ENCODE results near the gene BMF. TPM values are rescaled to one million over a fixed set of nuclear protein-coding genes. Genes with fewer than 3 reads are reported as not detected.

The BMF gene
- total RNA-seq, 3 donors from 2014 or later: 12.6 to 32.1 (median 28.7) TPM

- peak; percentile 69 to 78 (median 73) for DNase-seq
- no peak overlapping the region for H3K4me3 ChIP-seq
- intact Hi-C loops (cut with DNase I, micrococcal nuclease): no loop called here
- no peak for TF ChIP-seq CTCF (IDR thresholded peaks at IDR 0.05)
- no peaks in the 10 kb centered on the region for H3K36me3 ChIP-seq (ENCODE audit: low read depth)
- no peaks in the 10 kb centered on the region for H3K9me3 ChIP-seq
- peak; percentile 83 for ATAC-seq
- H3K4me1 ChIP-seq (ENCODE audit: low read depth): peaks cover 45% of the 10 kb centered on the region
These were observed 16.3 kb downstream of the BMF start for GRCh38 chr15:40092256-40092978.

GRCh38 chr15:40091861-40092255, 16.8 kb downstream of the BMF start:
- Histone ChIP-seq H3K4me1 (ENCODE audit: low read depth) (peaks cover 40% of the 10 kb centered on the region), H3K4me3 (no peak overlapping the region), H3K9me3 (no peaks in the 10 kb centered on the region), H3K36me3 (ENCODE audit: low read depth) (no peaks in the 10 kb centered on the region)
- DNase-seq (no peak), ATAC-seq (no peak)
- intact Hi-C loops (cut with DNase I, micrococcal nuclease): no loop called here
- TF ChIP-seq CTCF (IDR thresholded peaks at IDR 0.05): no peak

- TF ChIP-seq CTCF (IDR thresholded peaks at IDR 0.05): no peak
- no peaks in the 10 kb centered on the region for H3K36me3 ChIP-seq (ENCODE audit: low read depth)
- ATAC-seq: no peak
- peaks cover 39% of the 10 kb centered on the region for H3K4me1 ChIP-seq (ENCODE audit: low read depth)
- no peak overlapping the region for H3K4me3 ChIP-seq
- DNase-seq: no peak
- no peaks in the 10 kb centered on the region for H3K9me3 ChIP-seq
- intact Hi-C loops (cut with DNase I, micrococcal nuclease): no loop called here
These were observed 17.8 kb downstream of the BMF start for GRCh38 chr15:40090774-40091455.

GRCh38 chr15:40088929-40089755, 19.5 kb downstream of the BMF start:
- H3K4me1 ChIP-seq (ENCODE audit: low read depth): peaks cover 26% of the 10 kb centered on the region
- H3K9me3 ChIP-seq: no peaks in the 10 kb centered on the region
- DNase-seq (no peak), ATAC-seq (no peak)
- no peak overlapping the region for H3K4me3 ChIP-seq
- intact Hi-C loops (cut with DNase I, micrococcal nuclease): no loop called here
- H3K36me3 ChIP-seq (ENCODE audit: low read depth): no peaks in the 10 kb centered on the region
- no peak for TF ChIP-seq CTCF (IDR thresholded peaks at IDR 0.05)

GRCh38 chr15:40087991-40088928, 20.4 kb downstream of the BMF start:
- Histone ChIP-seq H3K4me1 (ENCODE audit: low read depth) (peaks cover 18% of the 10 kb centered on the region), H3K9me3 (no peaks in the 10 kb centered on the region), H3K4me3 (no peak overlapping the region), H3K36me3 (ENCODE audit: low read depth) (no peaks in the 10 kb centered on the region)
- DNase-seq (no peak), ATAC-seq (no peak)
- TF ChIP-seq CTCF (IDR thresholded peaks at IDR 0.05): no peak
- intact Hi-C loops (cut with DNase I, micrococcal nuclease): no loop called here

All from mucosa of descending colon (tissue), 3 donors.